ENCODE measurements around the gene HSPH1.

Gene HSPH1

GRCh38 chr13:31175847-31176532 lies 14.3 kb upstream of the HSPH1 start:
- no peak for DNase-seq

- DNase-seq: no peak
Observed at GRCh38 chr13:31174018-31174417, 12.3 kb upstream of the HSPH1 start.

- DNase-seq: no peak
Observed at GRCh38 chr13:31172535-31172934, 10.8 kb upstream of the HSPH1 start.

- no peak for DNase-seq
Observed at GRCh38 chr13:31172001-31172400, 10.3 kb upstream of the HSPH1 start.

- peak; percentile 43 for DNase-seq
Observed at GRCh38 chr13:31168736-31169135, 7.0 kb upstream of the HSPH1 start.

GRCh38 chr13:31168166-31168565 lies 6.5 kb upstream of the HSPH1 start:
- DNase-seq: no peak

GRCh38 chr13:31167490-31167889 lies 5.8 kb upstream of the HSPH1 start:
- DNase-seq: no peak

GRCh38 chr13:31166591-31166990 lies 4.9 kb upstream of the HSPH1 start:
- no peak for DNase-seq

- DNase-seq: peak; percentile 96
Observed at GRCh38 chr13:31162151-31163008, 676 bp upstream of the HSPH1 start.

- peak; percentile 60 for DNase-seq
Observed at GRCh38 chr13:31160857-31161556, 697 bp downstream of the HSPH1 start.

- no peak for DNase-seq
Observed at GRCh38 chr13:31159306-31159705, 2.4 kb downstream of the HSPH1 start.

GRCh38 chr13:31154939-31155338 lies 6.8 kb downstream of the HSPH1 start:
- no peak for DNase-seq

GRCh38 chr13:31151837-31152236 lies 9.9 kb downstream of the HSPH1 start:
- no peak for DNase-seq

GRCh38 chr13:31150315-31150985 lies 11.3 kb downstream of the HSPH1 start:
- DNase-seq: no peak

GRCh38 chr13:31149604-31150003 lies 12.1 kb downstream of the HSPH1 start:
- DNase-seq: no peak

GRCh38 chr13:31145417-31145816 lies 16.3 kb downstream of the HSPH1 start:
- no peak for DNase-seq

GRCh38 chr13:31138515-31138914 lies 23.2 kb downstream of the HSPH1 start:
- no peak for DNase-seq

GRCh38 chr13:31136724-31137123 lies 25.0 kb downstream of the HSPH1 start:
- DNase-seq: no peak

GRCh38 chr13:31134039-31134711 lies 27.5 kb downstream of the HSPH1 start:
- no peak for DNase-seq

GRCh38 chr13:31133621-31134020 lies 28.1 kb downstream of the HSPH1 start:
- no peak for DNase-seq

GRCh38 chr13:31131470-31131961 lies 30.2 kb downstream of the HSPH1 start:
- no peak for DNase-seq

- DNase-seq: no peak
Observed at GRCh38 chr13:31129419-31129818, 32.3 kb downstream of the HSPH1 start.

Data from NCI-H69 (cell line).